GM19455 (cell line): ENCODE data around the gene ZRSR2.
A peak's percentile ranks its signal among the peaks of the same experiment; 100 is the strongest.
"Not testable (repeated sequence)": the region's sequence is repeated elsewhere in the genome, so short reads cannot be mapped to it uniquely, and the experiment has no call there.

Source experiments
- ATAC-seq: cut with Tn5 transposase; IDR thresholded peaks from one replicate; pipeline ENCODE4 v1.9.1; 2021; ENCODE audit not compliant: unreplicated experiment

Gene ZRSR2

DNA sequence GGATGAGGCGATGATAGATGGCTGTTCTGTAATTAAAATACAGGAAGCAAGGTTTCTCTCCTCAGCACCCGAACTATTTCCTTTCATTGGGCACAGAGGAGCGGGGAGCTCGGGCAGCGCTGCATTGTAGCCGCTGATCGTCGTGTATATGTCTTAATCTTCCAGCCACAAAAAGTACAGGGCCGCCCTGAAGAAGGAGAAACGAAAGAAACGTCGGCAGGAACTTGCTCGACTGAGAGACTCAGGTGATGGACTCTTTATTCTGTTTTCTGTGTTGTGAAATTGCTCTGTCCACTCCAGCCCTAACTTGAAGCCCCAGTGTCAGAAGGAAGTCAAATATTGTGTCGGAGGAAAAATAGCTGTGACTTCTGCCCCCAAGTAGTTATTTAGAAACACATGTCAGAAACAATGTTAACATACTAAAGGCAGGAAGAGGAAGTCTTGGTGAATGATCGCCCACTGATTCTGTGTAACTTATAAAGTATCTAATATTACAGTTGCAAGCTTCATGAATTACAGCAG lies 546 bp downstream of the ZRSR2 start:
- ATAC-seq, result peak; percentile 17

GRCh38 chrX:15797707-15798106 lies 7.4 kb downstream of the ZRSR2 start:
- ATAC-seq, result no peak

- ATAC-seq, result no peak
Measured at GRCh38 chrX:15804563-15804962, 14.3 kb downstream of the ZRSR2 start.

GRCh38 chrX:15808254-15808653 lies 18.0 kb downstream of the ZRSR2 start:
- no peak for ATAC-seq

DNA sequence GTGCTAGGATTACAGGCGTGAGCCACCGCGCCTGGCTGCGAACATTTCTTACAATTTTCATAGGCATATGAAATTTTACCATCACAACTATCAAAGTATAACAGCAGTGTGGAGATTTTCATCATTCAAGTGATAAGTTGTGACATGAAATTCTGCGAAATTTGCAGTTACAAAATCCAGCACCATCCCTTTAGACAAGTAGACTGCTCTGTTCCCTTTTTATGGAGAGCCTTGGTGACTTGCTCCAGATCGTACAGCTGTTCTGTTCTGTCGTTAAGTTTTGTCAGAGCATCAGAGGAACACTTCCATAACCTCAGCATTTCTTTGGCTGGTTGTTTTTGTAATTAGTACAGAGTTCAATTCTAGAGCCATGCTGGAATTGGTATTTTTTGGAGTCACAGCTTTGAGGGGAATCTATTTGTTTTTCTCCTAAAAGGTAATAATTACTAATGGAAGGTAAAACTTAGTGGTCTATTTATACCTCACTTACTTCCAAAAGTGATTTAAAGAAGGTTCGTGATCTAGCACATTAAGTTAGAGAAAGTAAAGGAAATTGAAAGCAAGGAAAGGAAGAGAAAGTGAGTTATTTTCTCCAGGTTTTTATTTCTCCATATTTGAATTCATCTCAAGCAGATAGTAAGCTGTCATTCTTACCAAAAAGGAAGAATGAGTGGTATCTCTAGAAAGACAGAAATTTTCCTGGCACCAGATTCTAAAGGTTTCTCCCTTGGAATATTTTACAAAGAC lies 22.1 kb downstream of the ZRSR2 start:
- no peak for ATAC-seq

DNA sequence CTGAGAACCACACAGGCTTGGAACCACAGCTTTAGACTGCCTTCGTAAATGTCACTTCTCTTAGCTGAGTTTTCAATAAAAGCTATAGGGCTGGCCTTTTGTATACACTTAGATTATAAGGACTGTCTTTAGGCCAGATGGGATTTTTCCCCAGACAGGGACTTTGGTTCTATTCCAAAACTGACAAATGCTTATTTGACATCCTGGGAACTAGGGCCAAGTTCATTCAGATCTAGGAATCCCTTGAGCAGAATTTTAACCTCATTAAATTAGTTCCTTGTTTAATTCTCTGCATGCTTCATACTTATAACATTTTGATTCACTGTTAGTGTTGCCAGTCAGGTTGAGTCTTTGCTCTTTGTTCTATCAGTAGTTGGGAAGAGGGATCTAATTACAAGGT lies 23.1 kb downstream of the ZRSR2 start:
- no peak for ATAC-seq

DNA sequence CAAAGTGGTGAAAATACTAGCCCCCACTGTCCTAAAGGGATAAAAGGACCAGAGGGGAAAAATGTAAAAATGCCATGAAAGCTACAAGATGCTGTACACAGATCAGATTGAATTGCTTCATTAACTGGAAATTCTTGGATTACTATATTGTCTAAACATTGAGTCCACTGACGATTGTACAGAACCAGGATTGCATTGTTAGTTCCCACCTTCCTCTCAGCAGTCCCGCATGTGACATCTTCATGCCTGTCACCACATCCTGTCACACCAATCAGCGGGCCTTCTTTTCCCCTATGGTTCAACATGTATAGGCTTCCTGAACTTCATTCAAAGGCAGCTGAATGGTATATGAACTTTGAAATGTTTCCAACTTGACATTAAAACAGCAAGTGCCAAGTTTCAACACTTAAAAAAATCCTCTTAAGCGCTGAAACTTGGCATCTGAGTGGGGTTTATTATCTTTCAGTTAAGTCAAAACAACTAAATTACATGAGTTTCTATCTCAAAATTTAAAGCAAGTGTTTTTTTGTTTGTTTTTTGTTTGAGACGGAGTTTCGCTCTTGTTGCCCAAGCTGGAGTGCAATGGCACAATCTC lies 24.6 kb downstream of the ZRSR2 start:
- no peak for ATAC-seq

DNA sequence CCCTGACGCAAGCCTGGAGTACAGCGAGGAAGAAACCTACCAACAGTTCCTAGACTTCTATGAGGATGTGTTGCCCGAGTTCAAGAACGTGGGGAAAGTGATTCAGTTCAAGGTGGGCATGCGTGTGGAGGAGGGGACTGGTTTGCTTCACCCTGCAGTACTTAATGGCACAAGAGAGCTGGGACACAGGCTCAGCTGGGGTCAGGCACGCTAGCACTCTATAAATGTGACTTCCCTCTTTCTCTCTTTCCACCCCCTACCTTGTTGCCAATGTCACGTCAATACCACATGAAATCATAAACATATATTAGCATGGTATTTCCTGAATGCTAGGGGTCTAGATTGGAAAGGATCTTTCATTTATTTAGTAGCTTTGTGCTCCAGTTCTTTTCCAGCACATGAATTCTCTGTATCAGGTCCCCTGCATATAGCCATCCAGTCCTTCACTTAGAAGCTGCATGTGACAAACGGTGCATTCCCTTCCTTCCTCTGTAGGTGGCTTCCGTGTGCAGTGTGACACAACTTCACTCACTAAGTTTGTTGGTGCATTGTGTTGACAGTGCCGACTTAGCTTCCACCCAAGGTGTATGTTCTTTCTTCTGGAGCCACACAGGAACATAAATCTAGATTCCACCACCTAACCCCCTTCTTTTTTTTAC lies 25.6 kb downstream of the ZRSR2 start:
- peak; percentile 66 for ATAC-seq

GRCh38 chrX:15816438-15816809 lies 26.1 kb downstream of the ZRSR2 start:
- no peak for ATAC-seq

GRCh38 chrX:15816886-15817285 lies 26.6 kb downstream of the ZRSR2 start:
- no peak for ATAC-seq

DNA sequence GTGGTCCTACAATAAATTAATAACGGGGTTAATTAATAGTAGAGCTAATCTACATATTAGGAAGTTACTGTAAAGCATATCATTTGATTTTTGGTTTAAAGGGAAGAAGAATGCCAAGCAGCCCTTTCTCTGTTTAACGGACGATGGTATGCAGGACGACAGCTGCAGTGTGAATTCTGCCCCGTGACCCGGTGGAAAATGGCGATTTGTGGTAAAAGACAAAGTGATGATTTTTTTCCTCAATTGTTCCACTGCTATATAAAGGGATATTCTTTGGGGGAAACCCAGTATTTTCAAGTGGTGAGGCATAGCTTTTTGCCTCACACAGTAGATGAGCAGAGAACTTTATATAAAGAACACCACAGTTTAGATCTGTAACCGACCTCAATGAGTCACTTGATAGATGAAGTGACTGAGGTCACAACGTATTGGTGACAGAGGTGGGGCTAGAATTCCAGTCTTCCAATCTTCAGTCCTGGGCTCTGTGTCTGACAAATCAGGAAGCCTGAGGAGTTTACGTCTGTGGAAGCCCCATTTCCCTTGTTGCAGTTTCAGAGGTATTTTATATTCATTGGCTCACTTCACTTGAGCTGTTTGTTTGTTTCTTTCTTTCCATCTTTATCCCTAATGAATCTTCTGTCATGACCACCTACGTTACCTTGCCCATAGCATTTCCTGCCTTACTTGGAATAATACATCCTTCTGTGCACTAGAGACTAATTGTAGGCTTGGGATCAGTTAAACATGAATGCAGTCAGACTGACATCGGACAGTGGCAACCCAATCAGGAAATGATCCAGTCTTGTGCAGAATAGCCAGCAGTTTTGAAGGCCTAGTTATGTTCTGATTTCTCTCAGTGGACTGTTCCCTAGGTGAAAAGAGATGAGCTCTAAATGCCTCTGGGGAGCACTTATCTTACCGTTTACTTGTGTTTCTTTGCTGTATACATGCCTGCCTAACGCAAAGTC lies 30.1 kb downstream of the ZRSR2 start:
- ATAC-seq, result no peak

DNA sequence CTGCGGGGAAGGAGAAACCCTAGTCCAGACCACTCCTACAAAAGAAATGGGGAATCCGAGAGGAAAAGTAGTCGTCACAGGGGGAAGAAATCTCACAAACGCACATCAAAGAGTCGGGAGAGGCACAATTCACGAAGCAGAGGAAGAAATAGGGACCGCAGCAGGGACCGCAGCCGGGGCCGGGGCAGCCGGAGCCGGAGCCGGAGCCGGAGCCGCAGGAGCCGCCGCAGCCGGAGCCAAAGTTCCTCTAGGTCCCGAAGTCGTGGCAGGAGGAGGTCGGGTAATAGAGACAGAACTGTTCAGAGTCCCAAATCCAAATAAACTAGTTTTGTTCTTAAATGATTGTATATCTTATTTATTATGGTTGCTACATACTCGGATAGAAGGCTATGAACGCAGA lies 32.6 kb downstream of the ZRSR2 start:
- ATAC-seq, result no peak

DNA sequence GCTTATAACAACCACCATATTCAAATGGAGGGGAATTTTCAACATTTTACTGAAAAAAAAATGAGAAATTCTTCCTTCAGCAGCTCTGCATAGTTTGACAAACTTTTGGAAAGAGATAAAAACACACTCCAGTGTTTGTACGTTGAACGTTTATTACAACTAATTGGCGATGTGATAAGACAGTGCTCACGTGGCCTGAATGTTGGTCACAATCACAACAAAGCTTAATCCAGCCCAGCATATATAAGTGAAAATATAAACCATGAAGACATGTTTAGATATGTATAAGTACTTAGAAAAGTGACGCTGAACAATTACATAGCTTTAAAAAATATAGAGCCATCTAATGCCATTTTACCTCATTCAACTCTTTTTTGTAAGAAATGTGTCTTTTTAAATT lies 35.7 kb downstream of the ZRSR2 start:
- ATAC-seq, result no peak

DNA sequence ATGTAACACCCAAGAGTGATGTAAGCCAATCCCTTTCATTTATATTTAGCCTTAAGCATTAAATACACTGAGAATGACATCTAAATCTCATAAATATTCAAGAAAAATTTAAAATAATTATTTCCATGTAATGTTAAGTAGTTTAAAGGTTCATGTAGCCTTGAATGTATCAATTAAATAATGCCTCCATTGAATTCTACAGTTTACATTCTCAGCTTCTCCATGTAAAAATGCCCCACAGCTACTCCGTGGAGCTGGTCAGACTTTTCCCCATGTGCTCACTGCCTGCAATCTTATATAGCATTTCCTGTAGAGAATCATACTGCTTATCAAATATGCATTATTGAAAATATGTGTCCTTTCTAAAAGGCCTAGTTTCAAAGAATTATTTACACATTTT lies 38.9 kb downstream of the ZRSR2 start:
- ATAC-seq, result no peak

DNA sequence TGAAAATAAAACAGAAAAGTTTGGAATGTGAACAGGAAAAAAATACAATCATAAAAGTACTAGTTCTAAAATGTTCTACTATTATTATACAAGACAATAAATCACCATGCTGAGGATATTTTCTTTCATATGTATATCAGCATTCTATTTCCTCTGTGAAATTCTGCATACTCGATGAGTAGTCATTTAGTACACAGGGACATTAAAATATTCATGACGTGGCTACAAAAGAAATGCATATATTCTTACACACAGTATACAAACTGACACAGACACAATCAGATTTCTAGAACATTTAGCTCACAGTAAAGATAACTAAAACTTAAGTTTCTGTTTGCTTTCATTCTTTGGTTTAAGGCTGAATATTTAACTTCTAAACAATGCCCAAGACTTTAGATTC lies 41.1 kb downstream of the ZRSR2 start:
- ATAC-seq, result not testable (repeated sequence)

GRCh38 chrX:15834053-15834452 lies 43.8 kb downstream of the ZRSR2 start:
- no peak for ATAC-seq

DNA sequence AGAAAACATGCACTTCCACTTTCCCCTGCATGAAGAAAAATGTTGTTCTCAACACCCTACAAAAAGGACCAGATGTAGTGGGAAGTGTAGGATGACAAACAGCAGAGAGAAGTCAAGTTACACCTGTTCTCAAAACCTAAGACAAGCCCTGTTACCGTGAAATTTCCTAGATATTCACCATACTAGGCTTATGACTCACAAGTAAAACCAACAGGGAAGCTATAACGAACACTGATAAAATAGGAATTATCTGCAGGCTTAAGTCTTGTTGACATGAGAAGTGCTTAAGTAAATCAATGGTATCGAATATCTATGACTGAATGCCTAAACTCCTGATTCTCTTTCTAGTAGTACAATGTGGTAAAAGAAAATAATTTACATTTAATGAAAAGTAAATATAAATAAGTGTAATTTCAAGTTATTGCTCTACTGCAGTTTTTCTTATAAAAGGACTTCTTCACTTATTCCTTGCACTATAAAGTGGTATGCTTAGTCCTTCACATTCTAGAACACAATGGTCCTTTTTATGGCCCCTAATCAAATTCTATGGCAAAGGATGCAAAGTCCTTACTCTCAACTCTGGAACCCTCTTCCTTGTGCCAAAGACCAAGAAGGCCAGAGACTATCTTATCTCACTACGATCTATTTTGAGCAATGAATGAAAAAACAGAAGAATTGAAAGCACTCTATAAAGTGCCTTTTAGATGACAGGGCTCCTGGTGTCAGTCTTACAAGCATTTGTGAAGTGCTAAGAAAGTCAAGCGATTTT lies 44.7 kb downstream of the ZRSR2 start:
- no peak for ATAC-seq

- ATAC-seq, result no peak
Measured at GRCh38 chrX:15838017-15838416, 47.7 kb downstream of the ZRSR2 start.

- no peak for ATAC-seq
Measured at GRCh38 chrX:15841853-15842516, 51.7 kb downstream of the ZRSR2 start.

DNA sequence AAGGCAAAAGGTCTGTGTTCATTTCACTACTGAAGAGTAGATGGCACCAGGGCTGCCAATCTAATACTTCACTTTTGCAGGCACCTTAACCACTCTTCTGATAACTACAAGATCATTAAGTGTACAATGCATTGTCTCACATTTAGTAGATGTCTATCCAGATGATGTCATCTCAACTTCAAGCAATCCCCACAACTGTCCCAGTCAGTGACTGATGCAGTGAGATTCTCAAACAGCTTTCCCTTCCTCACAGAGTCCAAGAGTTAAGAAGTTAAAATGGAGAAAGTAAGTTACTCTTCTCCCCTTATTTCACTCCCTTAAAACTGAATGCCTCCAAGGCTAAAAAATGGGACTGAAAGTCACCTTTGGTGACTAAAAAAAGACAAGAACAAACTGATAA lies 53.7 kb downstream of the ZRSR2 start:
- no peak for ATAC-seq
